ENCODE results near the gene IGF2BP2. TPM values are rescaled to one million over a fixed set of nuclear protein-coding genes. Genes with fewer than 3 reads are reported as not detected.

IGF2BP2 gene
- total RNA-seq, 1 experiment from 2014 or later, result 154 TPM

- H3K9me3 Mint-ChIP-seq (ENCODE audit: unreplicated experiment), result no peaks in the 10 kb centered on the region
- peaks cover 8% of the 10 kb centered on the region for H3K4me1 Mint-ChIP-seq (ENCODE audit: insufficient read depth, unreplicated experiment)
- TF ChIP-seq, protein P1, sequence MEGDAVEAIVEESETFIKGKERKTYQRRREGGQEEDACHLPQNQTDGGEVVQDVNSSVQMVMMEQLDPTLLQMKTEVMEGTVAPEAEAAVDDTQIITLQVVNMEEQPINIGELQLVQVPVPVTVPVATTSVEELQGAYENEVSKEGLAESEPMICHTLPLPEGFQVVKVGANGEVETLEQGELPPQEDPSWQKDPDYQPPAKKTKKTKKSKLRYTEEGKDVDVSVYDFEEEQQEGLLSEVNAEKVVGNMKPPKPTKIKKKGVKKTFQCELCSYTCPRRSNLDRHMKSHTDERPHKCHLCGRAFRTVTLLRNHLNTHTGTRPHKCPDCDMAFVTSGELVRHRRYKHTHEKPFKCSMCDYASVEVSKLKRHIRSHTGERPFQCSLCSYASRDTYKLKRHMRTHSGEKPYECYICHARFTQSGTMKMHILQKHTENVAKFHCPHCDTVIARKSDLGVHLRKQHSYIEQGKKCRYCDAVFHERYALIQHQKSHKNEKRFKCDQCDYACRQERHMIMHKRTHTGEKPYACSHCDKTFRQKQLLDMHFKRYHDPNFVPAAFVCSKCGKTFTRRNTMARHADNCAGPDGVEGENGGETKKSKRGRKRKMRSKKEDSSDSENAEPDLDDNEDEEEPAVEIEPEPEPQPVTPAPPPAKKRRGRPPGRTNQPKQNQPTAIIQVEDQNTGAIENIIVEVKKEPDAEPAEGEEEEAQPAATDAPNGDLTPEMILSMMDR (IDR thresholded peaks at IDR 0.05; ENCODE audit: unreplicated experiment), result no peak
- DNase-seq (ENCODE audit: unreplicated experiment), result peak; percentile 72
- intact Hi-C loops (cut with micrococcal nuclease), result no loop called here
- ChIA-PET POLR2A (interaction anchor here (0.6 to 1.9 kb wide), 17 partner anchors 9 to 303 kb away, joined by 3 to 10 read pairs (median 4); partner anchors contain the start of gene SENP2), CTCF (interaction anchor here (1.0 to 1.2 kb wide), 2 partner anchors 28 to 30 kb away, joined by 3 to 6 read pairs; no protein-coding TSS in a partner anchor)
- no TSS peak for BruUV-seq (replicated peaks)
- H3K36me3 Mint-ChIP-seq (ENCODE audit: insufficient read depth, unreplicated experiment), result peaks cover 47% of the 10 kb centered on the region
- no peaks in the 10 kb centered on the region for H3K27me3 Mint-ChIP-seq (ENCODE audit: insufficient read depth, unreplicated experiment)
- peak overlapping the region; percentile 57 for H3K4me3 Mint-ChIP-seq (ENCODE audit: unreplicated experiment)
- H3K27ac Mint-ChIP-seq (ENCODE audit: low read depth, unreplicated experiment), result peak overlapping the region; percentile 95
Observed at GRCh38 chr3:185630182-185630622, 194.6 kb downstream of the IGF2BP2 start.

DNA sequence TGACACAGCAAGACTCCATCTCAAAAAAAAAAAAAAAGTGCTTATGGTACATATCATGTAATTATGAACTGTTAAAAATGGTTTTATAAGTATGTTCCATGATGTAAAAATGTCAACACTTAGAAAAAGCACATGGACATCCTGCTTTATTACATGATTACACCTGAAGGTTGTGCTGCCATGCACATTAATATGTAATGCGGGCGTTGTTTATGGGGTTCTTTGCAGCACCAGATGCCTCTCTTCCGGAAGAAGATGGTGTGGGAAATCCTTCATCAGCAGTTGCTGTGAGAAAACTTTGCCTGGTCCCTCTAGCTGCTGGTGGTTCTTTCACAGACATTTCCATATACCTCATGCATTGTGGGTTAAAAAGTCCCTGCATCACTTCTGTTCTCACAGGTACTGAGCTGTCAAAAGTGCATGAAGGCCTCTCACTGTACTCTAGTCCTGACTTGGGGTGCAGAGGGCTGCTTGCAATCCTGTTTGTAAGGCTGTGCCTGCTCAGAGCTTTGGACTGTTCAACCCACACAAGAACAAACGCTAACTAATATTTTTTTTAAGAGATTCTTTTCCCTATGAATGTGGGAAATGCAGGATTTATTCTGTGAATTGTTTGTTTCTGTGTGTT lies 195.2 kb downstream of the IGF2BP2 start:
- Mint-ChIP-seq H3K36me3 (ENCODE audit: insufficient read depth, unreplicated experiment) (peaks cover 53% of the 10 kb centered on the region), H3K4me3 (ENCODE audit: unreplicated experiment) (peak overlapping the region; percentile 57)

GRCh38 chr3:185625784-185626183 lies 199.1 kb downstream of the IGF2BP2 start:
- H3K36me3 Mint-ChIP-seq (ENCODE audit: insufficient read depth, unreplicated experiment), result peaks cover 71% of the 10 kb centered on the region
- H3K27ac Mint-ChIP-seq (ENCODE audit: low read depth, unreplicated experiment), result no peak overlapping the region
- H3K27me3 Mint-ChIP-seq (ENCODE audit: insufficient read depth, unreplicated experiment), result no peaks in the 10 kb centered on the region
- H3K4me1 Mint-ChIP-seq (ENCODE audit: insufficient read depth, unreplicated experiment), result peaks cover 8% of the 10 kb centered on the region
- intact Hi-C loops (cut with micrococcal nuclease), result no loop called here
- no peak for DNase-seq (ENCODE audit: unreplicated experiment)
- H3K9me3 Mint-ChIP-seq (ENCODE audit: unreplicated experiment), result no peaks in the 10 kb centered on the region
- BruUV-seq (replicated peaks), result no TSS peak
- no peak overlapping the region for H3K4me3 Mint-ChIP-seq (ENCODE audit: unreplicated experiment)
- CTCF ChIA-PET, result no interaction called here
- TF ChIP-seq, protein P1 (IDR thresholded peaks at IDR 0.05; ENCODE audit: unreplicated experiment), result no peak
- POLR2A ChIA-PET, result interaction anchor here (0.6 to 1.9 kb wide), 3 partner anchors 32 to 97 kb away, joined by 3 to 9 read pairs (median 5); partner anchors contain the start of gene SENP2

More for the DNA sequence above, 195.2 kb downstream of the IGF2BP2 start:
- CTCF ChIA-PET, result interaction anchor here (1.0 to 1.2 kb wide), 2 partner anchors 28 to 30 kb away, joined by 3 to 6 read pairs; no protein-coding TSS in a partner anchor
- Mint-ChIP-seq H3K27me3 (ENCODE audit: insufficient read depth, unreplicated experiment) (no peaks in the 10 kb centered on the region), H3K27ac (ENCODE audit: low read depth, unreplicated experiment) (peak overlapping the region; percentile 95), H3K4me1 (ENCODE audit: insufficient read depth, unreplicated experiment) (peaks cover 8% of the 10 kb centered on the region), H3K9me3 (ENCODE audit: unreplicated experiment) (no peaks in the 10 kb centered on the region)
- no TSS peak for BruUV-seq (replicated peaks)
- POLR2A ChIA-PET, result interaction anchor here (0.6 to 1.9 kb wide), 13 partner anchors 9 to 303 kb away, joined by 3 to 10 read pairs (median 4); partner anchors contain the start of gene SENP2
- intact Hi-C loops (cut with micrococcal nuclease), result no loop called here
- DNase-seq (ENCODE audit: unreplicated experiment), result no peak
- TF ChIP-seq, protein P1 (IDR thresholded peaks at IDR 0.05; ENCODE audit: unreplicated experiment), result no peak

GRCh38 chr3:185623939-185624665 lies 200.7 kb downstream of the IGF2BP2 start:
- Mint-ChIP-seq H3K36me3 (ENCODE audit: insufficient read depth, unreplicated experiment) (peaks cover 84% of the 10 kb centered on the region), H3K4me3 (ENCODE audit: unreplicated experiment) (no peak overlapping the region), H3K27ac (ENCODE audit: low read depth, unreplicated experiment) (no peak overlapping the region), H3K27me3 (ENCODE audit: insufficient read depth, unreplicated experiment) (no peaks in the 10 kb centered on the region), H3K4me1 (ENCODE audit: insufficient read depth, unreplicated experiment) (no peaks in the 10 kb centered on the region), H3K9me3 (ENCODE audit: unreplicated experiment) (no peaks in the 10 kb centered on the region)
- ChIA-PET POLR2A (no interaction called here), CTCF (interaction anchor here (0.7 kb wide), 1 partner anchor 50 kb away, joined by 3 read pairs; no protein-coding TSS in a partner anchor)
- DNase-seq (ENCODE audit: unreplicated experiment), result no peak
- intact Hi-C loops (cut with micrococcal nuclease), result no loop called here
- BruUV-seq (replicated peaks), result no TSS peak
- TF ChIP-seq, protein P1 (IDR thresholded peaks at IDR 0.05; ENCODE audit: unreplicated experiment), result no peak

Data from MCF 10A (cell line).